Left ventricle myocardium inferior (tissue), 1 donor: ENCODE data around the gene NAP1L4. TPM values are rescaled to one million over a fixed set of nuclear protein-coding genes. Genes with fewer than 3 reads are reported as not detected.
A peak's percentile ranks its signal among the peaks of the same experiment; 100 is the strongest.

Experiments
- DNase-seq: peaks from one replicate; pipeline ENCODE4 v3.0.0-alpha.2; 2020
- H3K27ac ChIP-seq: fragments of 200-600 bp; replicated peaks from 2 replicates; pipeline ENCODE4 v1.8.0; 2021
- H3K27me3 ChIP-seq: fragments of 200-600 bp; 2 replicates; pipeline ENCODE4 v1.8.0; 2021; ENCODE audit warnings: low read depth
- H3K36me3 ChIP-seq: fragments of 200-600 bp; 2 replicates; pipeline ENCODE4 v1.8.0; 2021
- H3K4me1 ChIP-seq: fragments of 200-600 bp; 2 replicates; pipeline ENCODE4 v1.8.0; 2021
- H3K4me3 ChIP-seq: fragments of 200-600 bp; 2 replicates; pipeline ENCODE4 v1.8.0; 2021; ENCODE audit warnings: mild to moderate bottlenecking, moderate library complexity
- H3K9me3 ChIP-seq: fragments of 200-600 bp; replicated peaks from 2 replicates; pipeline ENCODE4 v1.8.0; 2021
- CTCF ChIP-seq: fragments of 200-600 bp; IDR thresholded peaks from 2 replicates; pipeline ENCODE4 v1.8.0; 2021; ENCODE audit warnings: antibody characterized with exemption, mild to moderate bottlenecking, borderline replicate concordance
- intact Hi-C: fragments of 100-400 bp; cut with micrococcal nuclease; formaldehyde crosslinking; loops from one replicate; pipeline ENCODE4 v1.11.0; 2022
- total RNA-seq: library from RNA; stranded (reverse); fragmentation: NEBNext Ultra II Directional; extraction: Animal tissue kit (Norgen Biotek cat#: 25700); gene quantifications from one replicate; pipeline ENCODE4 v1.2.1, GENCODE V29; 2021
- donor health status: DM: no; HTN: yes; CAD: no; lungs with severe emphysema.

Gene NAP1L4
- total RNA-seq, 1 donor from 2014 or later: 175 TPM

DNA sequence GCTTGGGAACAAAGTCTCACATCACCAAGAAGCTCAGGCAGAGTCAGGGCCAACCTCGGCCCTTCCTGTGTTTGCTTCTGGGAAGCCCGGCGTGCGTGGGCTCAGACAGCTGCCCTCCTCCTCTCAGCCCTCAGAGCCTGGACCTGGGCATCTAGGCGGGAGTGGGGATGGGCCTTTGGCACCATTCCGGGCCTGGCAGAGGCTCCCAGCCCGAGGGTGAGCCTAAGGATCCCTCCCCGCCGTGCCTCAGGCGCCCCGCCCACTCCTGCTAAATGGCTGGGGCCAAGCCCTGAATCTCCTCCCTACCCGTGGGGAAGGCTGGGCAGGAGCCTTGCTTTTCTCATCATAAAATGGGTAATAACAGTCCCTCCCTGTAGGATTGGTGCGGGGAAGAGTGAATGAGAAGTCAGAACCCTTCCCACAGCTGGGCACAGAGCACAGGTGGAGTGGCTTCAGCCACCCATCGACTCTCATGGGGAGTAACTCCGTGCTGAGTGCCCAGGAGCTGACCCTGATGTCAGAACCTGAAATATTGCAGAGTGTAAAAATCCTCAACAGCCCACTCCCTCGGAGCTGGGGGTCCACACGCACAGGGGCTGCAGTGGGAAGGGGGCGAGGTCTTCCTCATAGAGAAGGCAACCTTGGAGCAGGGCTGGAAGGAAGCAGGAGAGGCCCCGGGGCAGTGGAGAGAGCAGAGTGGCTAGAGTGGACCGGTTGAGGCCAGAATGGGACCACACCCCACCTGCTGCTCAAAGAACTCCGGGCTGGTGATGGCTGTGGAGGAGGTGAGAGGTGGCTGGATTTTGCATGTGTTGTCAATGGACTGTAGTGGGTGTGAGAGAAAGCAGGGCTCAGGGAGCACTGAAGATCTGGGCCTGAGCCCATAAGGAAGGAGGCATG is 87.7 kb downstream of the NAP1L4 start:
- peaks cover 37% of the 10 kb centered on the region for H3K4me1 ChIP-seq
- H3K9me3 ChIP-seq: peaks cover 5% of the 10 kb centered on the region
- H3K4me3 ChIP-seq: no peak overlapping the region
- peaks cover 62% of the 10 kb centered on the region for H3K27me3 ChIP-seq
- TF ChIP-seq CTCF: no peak
- no peaks in the 10 kb centered on the region for H3K36me3 ChIP-seq
- intact Hi-C loops: no loop called here
- no peak overlapping the region for H3K27ac ChIP-seq
- DNase-seq: no peak

GRCh38 chr11:2903672-2904011 is 88.5 kb downstream of the NAP1L4 start:
- no peak for DNase-seq
- H3K4me3 ChIP-seq: no peak overlapping the region
- H3K4me1 ChIP-seq: peaks cover 38% of the 10 kb centered on the region
- H3K9me3 ChIP-seq: peaks cover 5% of the 10 kb centered on the region
- no peak overlapping the region for H3K27ac ChIP-seq
- no peak for TF ChIP-seq CTCF
- intact Hi-C loops: no loop called here
- no peaks in the 10 kb centered on the region for H3K36me3 ChIP-seq
- H3K27me3 ChIP-seq: peaks cover 55% of the 10 kb centered on the region

DNA sequence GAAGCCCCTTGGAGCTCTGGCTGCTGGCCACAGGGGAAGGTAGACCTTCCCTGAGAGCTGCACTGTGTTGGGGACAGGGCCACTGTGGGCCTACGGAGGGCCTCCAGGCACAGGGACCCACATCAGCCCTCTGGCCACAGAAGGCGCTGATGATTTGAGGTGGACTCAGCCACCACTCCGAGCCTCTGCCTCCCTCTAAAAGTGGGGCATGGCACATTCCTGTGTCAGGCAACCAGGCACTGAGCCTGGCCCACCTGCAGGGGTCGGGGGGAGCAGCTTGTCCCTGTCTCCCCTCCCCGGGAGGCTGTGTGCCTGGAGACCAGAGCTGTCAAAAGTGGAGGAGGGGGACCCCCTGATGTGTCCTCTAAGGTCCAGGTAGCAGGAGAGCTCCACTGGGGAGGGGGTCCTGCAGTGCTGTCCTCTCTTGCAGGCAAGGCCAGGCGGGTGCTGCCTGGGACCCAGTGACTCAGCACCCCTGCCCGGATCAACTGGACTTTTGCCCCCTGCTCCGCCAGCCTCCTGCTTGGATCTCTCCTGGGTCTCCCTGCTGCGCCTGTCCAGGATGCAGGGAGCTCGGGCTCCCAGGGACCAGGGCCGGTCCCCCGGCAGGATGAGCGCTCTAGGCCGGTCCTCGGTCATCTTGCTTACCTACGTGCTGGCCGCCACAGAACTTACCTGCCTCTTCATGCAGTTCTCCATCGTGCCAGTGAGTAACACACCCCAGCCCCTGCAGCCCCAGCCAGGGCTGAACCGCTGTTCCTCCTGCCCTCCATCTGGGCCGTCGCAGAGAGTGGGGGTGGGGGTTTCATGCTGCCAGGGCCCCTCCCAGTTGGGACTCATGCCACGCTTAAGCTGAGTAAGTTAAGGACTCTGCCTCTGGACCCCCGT is 89.1 kb downstream of the NAP1L4 start:
- peaks cover 41% of the 10 kb centered on the region for H3K4me1 ChIP-seq
- H3K4me3 ChIP-seq: peak overlapping the region; percentile 74
- TF ChIP-seq CTCF: no peak
- no peak for DNase-seq
- no peaks in the 10 kb centered on the region for H3K36me3 ChIP-seq
- peak overlapping the region; percentile 68 for H3K27ac ChIP-seq
- peaks cover 48% of the 10 kb centered on the region for H3K27me3 ChIP-seq
- intact Hi-C loops: no loop called here
- H3K9me3 ChIP-seq: peaks cover 5% of the 10 kb centered on the region

GRCh38 chr11:2901854-2902783 is 90.0 kb downstream of the NAP1L4 start:
- intact Hi-C loops: no loop called here
- Histone ChIP-seq H3K4me1 (peaks cover 41% of the 10 kb centered on the region), H3K36me3 (no peaks in the 10 kb centered on the region)

More at GRCh38 chr11:2901854-2902783, 90.0 kb downstream of the NAP1L4 start:
- H3K27me3 ChIP-seq: peaks cover 39% of the 10 kb centered on the region
- peak; percentile 95 for DNase-seq
- no peak for TF ChIP-seq CTCF
- peaks cover 2% of the 10 kb centered on the region for H3K9me3 ChIP-seq
- H3K4me3 ChIP-seq: peak overlapping the region; percentile 74
- H3K27ac ChIP-seq: peak overlapping the region; percentile 68
